ENCODE data around the gene SDC1. TPM values are rescaled to one million over a fixed set of nuclear protein-coding genes. Genes with fewer than 3 reads are reported as not detected.
A peak's percentile ranks its signal among the peaks of the same experiment; 100 is the strongest.

The SDC1 gene
- total and polyA plus RNA-seq, 2 of the 8 experiments (the other 6 are each of a cell fraction or from before 2014, with no cell fraction given): 45.3 to 73.3 TPM

DNA sequence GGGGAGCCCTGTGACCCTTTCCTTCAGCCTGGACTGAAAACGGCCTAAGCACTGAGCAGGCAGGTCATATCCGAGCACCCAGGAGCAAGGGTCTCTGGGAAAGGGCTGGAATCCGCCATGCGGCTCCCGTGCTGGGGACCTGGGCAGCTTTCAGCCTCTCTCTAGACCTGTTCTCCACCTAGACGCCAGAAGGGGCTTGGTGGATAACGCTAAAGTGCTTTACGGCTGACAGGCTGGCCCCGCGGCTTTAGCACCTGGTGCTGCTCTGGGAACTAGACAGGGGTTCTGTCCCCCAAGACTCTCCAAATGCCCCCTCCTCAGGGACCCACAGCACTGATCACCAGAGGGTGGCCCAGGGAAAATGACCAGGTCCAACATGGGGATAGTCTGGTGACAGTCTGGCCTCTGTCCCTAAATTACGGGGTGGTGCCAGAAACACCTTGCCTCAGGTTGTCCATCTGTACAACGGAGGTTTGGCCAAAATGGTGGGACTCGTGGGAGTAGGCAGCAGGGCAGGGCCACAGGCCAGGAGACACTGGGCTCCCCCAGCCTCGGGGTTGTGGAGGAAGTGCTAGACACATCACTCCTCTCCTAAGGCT lies 13.0 kb downstream of the SDC1 start:
- no peak for FAIRE-seq
- no peak overlapping the region for H3K14ac ChIP-seq (ENCODE audit: insufficient read length)
- no peaks in the 10 kb centered on the region for H3K9me3 ChIP-seq (ENCODE audit: insufficient read depth in 2 of 2, low read depth in 1 of 2, low read length in 1 of 2)
- peak overlapping the region; percentile 53; the same call in 1 of the 2 replicates for H4K8ac ChIP-seq (ENCODE audit: extremely low read depth, insufficient read depth, low read length)
- ChIA-PET CTCF (ENCODE audit: partially characterized antibody) (interaction anchor here (0.6 to 10.6 kb wide), 6 partner anchors 11 to 103 kb away, joined by 4 to 104 read pairs (median 20); partner anchors contain the start of gene SDC1), POLR2A (ENCODE audit: partially characterized antibody) (interaction anchor here (1.0 to 1.8 kb wide), 5 partner anchors 8 to 76 kb away, joined by 3 to 7 read pairs (median 5); no protein-coding TSS in a partner anchor)
- no peaks in the 10 kb centered on the region for H3K23me2 ChIP-seq (ENCODE audit: low read depth, low read length)
- no peak overlapping the region for H3K4ac ChIP-seq (replicated peaks; ENCODE audit: insufficient read length, low read depth, low read length)
- no peaks in the 10 kb centered on the region for H3K36me3 ChIP-seq (ENCODE audit: control insufficient read depth in 2 of 4, insufficient read depth in 4 of 4, low read length in 3 of 4)
- H4K5ac ChIP-seq (ENCODE audit: insufficient read length, low read depth, low read length): no peak overlapping the region
- 87% methylated on average over 14 of the region's 14 CpGs; no CpG with 5 or more reads in 1 of the 2 experiments for WGBS, 2 experiments (ENCODE audit: extremely low coverage in 1 of 2, insufficient coverage in 1 of 2, insufficient read length in 1 of 2, insufficient replicate concordance in 2 of 2, low coverage in 1 of 2, low lambda C conversion rate in 2 of 2, missing lambda C conversion rate in 1 of 2)
- H3K56ac ChIP-seq (replicated peaks; ENCODE audit: insufficient read length, low read depth, low read length): no peak overlapping the region
- H3K4me3 ChIP-seq (ENCODE audit: extremely low read depth in 1 of 4, insufficient read depth in 2 of 4, low read depth in 3 of 4, low read length in 4 of 4): no peak overlapping the region
- no peak overlapping the region for H3K23ac ChIP-seq (ENCODE audit: insufficient read length)
- peaks cover 23% of the 10 kb centered on the region for H3K79me1 ChIP-seq (ENCODE audit: low read depth, low read length)
- no peak overlapping the region for H2BK12ac ChIP-seq (ENCODE audit: low read depth, low read length)
- H2BK20ac ChIP-seq (ENCODE audit: low read length): no peak overlapping the region
- no peaks in the 10 kb centered on the region for H3K27me3 ChIP-seq (replicated peaks in 1 of 4; ENCODE audit: control insufficient read depth in 3 of 4, extremely low read depth in 1 of 4, insufficient read depth in 3 of 4, low read length in 3 of 4)
- no peak overlapping the region for H4K91ac ChIP-seq (replicated peaks; ENCODE audit: insufficient read length, low read length)
- no peak overlapping the region for H3K4me2 ChIP-seq (ENCODE audit: insufficient read depth in 1 of 2, low read depth in 2 of 2, low read length in 2 of 2)
- H3K9ac ChIP-seq (replicated peaks in 1 of 4; ENCODE audit: extremely low read depth in 1 of 4, low read depth in 3 of 4, low read length in 3 of 4): no peak overlapping the region
- H2AFZ ChIP-seq (ENCODE audit: low read length): no peak overlapping the region
- H3K18ac ChIP-seq (ENCODE audit: extremely low read depth, low read length): no peak overlapping the region
- no peak overlapping the region for H2AK5ac ChIP-seq (ENCODE audit: low read depth, low read length)
- no peak overlapping the region for H2BK120ac ChIP-seq (replicated peaks; ENCODE audit: low read depth, low read length)
- peaks cover 0 to 26% (median 9%) of the 10 kb centered on the region in 4 experiments; a peak in 6 of 7 replicates for H3K4me1 ChIP-seq (replicated peaks in 1 of 4; ENCODE audit: control insufficient read depth in 3 of 4, insufficient read depth in 4 of 4, low read length in 3 of 4)
- DNase-seq (ENCODE audit: low read depth in 1 of 2, low spot score in 2 of 2): no peak
- peaks cover 34 to 47% of the 10 kb centered on the region in 2 experiments for H4K20me1 ChIP-seq (replicated peaks in 1 of 2; ENCODE audit: control insufficient read depth in 1 of 2, insufficient read depth in 2 of 2, low read length in 2 of 2)
- no peak overlapping the region for H2BK15ac ChIP-seq (ENCODE audit: low read length)
- H2BK5ac ChIP-seq (ENCODE audit: low read depth, low read length): no peak overlapping the region
- H3K79me2 ChIP-seq (ENCODE audit: control insufficient read depth in 1 of 2, insufficient read depth in 2 of 2, low read length in 2 of 2): peaks cover 0 to 88% of the 10 kb centered on the region in 2 experiments; a peak in 2 of 4 replicates
- TF ChIP-seq SRF (IDR thresholded peaks at IDR 0.05; ENCODE audit: low read depth, low read length): no peak
- no peak for TF ChIP-seq SIRT6 (IDR thresholded peaks at IDR 0.05; ENCODE audit: low read length)
- no peak for TF ChIP-seq JUND (IDR thresholded peaks at IDR 0.05; ENCODE audit: low read length)
- TF ChIP-seq CBX8 (IDR thresholded peaks at IDR 0.05; ENCODE audit: borderline replicate concordance, low read depth, low read length): no peak
- TF ChIP-seq SUZ12 (IDR thresholded peaks at IDR 0.05; ENCODE audit: low read length): no peak
- no peak for TF ChIP-seq RAD21 (IDR thresholded peaks at IDR 0.05 in 1 of 2, conservative IDR thresholded peaks at IDR 0.05 in 1 of 2; ENCODE audit: low read depth in 2 of 2, low read length in 2 of 2)
- TF ChIP-seq FOSL1 (IDR thresholded peaks at IDR 0.05; ENCODE audit: insufficient read depth, low read depth, low read length): no peak
- no peak overlapping the region; the same call in 1 of the 2 replicates for H3K27ac ChIP-seq (ENCODE audit: low read depth, low read length)
